Glutamatergic neuron (in vitro differentiated cells): Measurements from ENCODE around the gene TGFBR3. TPM values are rescaled to one million over a fixed set of nuclear protein-coding genes. Genes with fewer than 3 reads are reported as not detected.
"Not testable (repeated sequence)": the region's sequence is repeated elsewhere in the genome, so short reads cannot be mapped to it uniquely, and the experiment has no call there.

Experiments
- DNase-seq: peaks from one replicate; pipeline ENCODE4 v3.0.0; 2022
- H3K27ac Mint-ChIP-seq: one replicate; pipeline ENCODE4 v1.8.0; 2020; ENCODE audit warnings: mild to moderate bottlenecking, mixed read lengths, inconsistent platforms; ENCODE audit not compliant: unreplicated experiment
- H3K27me3 Mint-ChIP-seq: one replicate; pipeline ENCODE4 v1.8.0; 2020; ENCODE audit warnings: mild to moderate bottlenecking, moderate library complexity, mixed read lengths, inconsistent platforms; ENCODE audit not compliant: unreplicated experiment
- H3K36me3 Mint-ChIP-seq: one replicate; pipeline ENCODE4 v1.8.0; 2020; ENCODE audit warnings: mild to moderate bottlenecking, mixed read lengths, inconsistent platforms; ENCODE audit not compliant: unreplicated experiment
- H3K4me1 Mint-ChIP-seq: one replicate; pipeline ENCODE4 v1.8.0; 2020; ENCODE audit warnings: mild to moderate bottlenecking, low read depth, mixed read lengths, inconsistent platforms; ENCODE audit not compliant: unreplicated experiment
- H3K4me3 Mint-ChIP-seq: one replicate; pipeline ENCODE4 v1.8.0; 2020; ENCODE audit warnings: mild to moderate bottlenecking, mixed read lengths, inconsistent platforms; ENCODE audit not compliant: unreplicated experiment
- H3K9me3 Mint-ChIP-seq: one replicate; pipeline ENCODE4 v1.8.0; 2020; ENCODE audit warnings: mild to moderate bottlenecking, moderate library complexity, mixed read lengths, inconsistent platforms; ENCODE audit not compliant: unreplicated experiment
- total RNA-seq: library from RNA; stranded (reverse); fragmentation: NEBNext Ultra II Directional; extraction: Animal tissue kit (Norgen Biotek cat#: 25700); gene quantifications from one replicate; pipeline ENCODE4 v1.2.1, GENCODE V29; 2021; ENCODE audit not compliant: unreplicated experiment
- TF ChIP-seq, protein P1 (sequence below): fragments of 200-600 bp; sonication (generic); IDR thresholded peaks from one replicate; pipeline ENCODE4 v1.5.0; 2021; ENCODE audit not compliant: partially characterized antibody, unreplicated experiment

TGFBR3 gene
- total RNA-seq, 1 donor from 2014 or later = 0.98 TPM

DNA sequence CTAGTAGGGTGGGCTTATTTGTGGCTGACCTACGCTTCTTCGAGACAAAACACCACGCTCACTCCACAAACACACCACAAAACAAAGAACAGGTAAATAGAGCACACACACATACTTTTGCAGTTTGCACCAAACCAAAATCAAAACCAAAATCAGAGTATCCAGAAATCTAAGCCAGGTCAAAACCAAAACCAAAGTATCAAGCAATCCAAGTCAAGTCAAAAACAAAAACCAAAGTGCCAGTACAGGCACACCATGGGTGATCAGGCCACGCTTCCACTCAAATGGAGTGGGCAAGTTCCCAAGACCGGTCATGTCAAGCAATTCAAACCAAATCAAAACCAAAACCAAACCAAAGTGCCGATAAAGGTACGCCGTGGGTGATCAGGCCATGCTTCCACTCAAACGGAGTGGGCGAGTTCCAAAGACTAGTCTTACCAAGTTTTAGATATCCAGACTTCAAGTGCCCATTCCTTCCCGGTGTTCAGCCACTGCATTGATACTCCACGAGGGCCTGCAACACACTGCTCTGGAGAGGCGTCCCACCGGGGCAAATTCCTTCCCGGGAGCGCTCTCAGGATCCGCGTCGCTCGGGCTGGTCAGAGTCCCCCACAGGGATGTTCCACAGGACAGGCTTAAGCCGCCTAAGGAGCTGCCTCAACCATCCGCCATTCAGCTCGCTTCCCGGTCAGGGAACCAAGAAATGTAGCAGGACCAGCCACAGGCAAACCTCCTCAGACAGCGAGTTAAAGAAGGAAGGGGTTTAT is 216.2 kb downstream of the TGFBR3 start:
- no peak overlapping the region for H3K27ac Mint-ChIP-seq
- no peak overlapping the region for H3K4me3 Mint-ChIP-seq
- TF ChIP-seq, protein P1, sequence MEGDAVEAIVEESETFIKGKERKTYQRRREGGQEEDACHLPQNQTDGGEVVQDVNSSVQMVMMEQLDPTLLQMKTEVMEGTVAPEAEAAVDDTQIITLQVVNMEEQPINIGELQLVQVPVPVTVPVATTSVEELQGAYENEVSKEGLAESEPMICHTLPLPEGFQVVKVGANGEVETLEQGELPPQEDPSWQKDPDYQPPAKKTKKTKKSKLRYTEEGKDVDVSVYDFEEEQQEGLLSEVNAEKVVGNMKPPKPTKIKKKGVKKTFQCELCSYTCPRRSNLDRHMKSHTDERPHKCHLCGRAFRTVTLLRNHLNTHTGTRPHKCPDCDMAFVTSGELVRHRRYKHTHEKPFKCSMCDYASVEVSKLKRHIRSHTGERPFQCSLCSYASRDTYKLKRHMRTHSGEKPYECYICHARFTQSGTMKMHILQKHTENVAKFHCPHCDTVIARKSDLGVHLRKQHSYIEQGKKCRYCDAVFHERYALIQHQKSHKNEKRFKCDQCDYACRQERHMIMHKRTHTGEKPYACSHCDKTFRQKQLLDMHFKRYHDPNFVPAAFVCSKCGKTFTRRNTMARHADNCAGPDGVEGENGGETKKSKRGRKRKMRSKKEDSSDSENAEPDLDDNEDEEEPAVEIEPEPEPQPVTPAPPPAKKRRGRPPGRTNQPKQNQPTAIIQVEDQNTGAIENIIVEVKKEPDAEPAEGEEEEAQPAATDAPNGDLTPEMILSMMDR = no peak

DNA sequence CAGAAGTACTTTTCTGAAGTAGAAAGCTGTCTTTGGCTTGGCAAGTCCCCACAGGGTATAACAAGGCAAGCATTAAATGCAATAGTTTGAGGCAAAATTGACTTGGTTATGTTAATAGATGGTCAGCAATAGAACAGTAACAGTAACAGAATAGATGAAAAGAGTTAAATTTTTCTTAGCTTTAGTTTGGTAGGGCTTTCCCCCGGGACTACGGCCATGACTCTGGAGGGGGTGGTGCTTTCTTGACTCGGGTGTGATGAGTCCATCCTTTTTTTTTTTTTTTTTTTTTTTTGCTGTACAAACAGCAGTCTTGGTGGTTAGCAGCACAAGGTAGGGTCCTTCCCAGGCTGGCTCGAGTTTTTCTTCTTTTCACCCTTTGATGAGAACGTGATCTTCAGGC is 219.3 kb downstream of the TGFBR3 start:
- not testable (repeated sequence) for H3K4me3 Mint-ChIP-seq

More for the DNA sequence above, 216.2 kb downstream of the TGFBR3 start:
- Mint-ChIP-seq H3K36me3 (no peaks in the 10 kb centered on the region), H3K27me3 (peaks cover 1% of the 10 kb centered on the region), H3K4me1 (no peaks in the 10 kb centered on the region), H3K9me3 (peaks cover 2% of the 10 kb centered on the region)
- no peak for DNase-seq

DNA sequence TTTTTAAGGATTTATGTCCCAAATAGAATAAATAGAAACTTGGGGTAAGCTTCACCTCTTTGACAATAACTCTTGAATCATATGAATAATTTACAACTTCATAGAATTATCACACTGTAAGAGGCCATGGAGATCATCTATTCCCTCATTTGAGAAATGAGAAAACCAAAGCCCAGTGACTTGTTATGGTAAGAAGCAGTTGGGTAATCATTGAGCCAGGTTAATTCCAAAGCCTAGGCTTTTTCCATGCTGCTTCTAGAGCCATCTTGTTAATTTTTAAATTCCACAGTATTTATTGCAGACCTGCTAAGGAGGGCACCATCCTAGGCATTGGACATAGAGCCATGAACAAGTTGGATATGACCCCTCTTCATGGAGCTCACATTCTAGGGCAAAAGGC is 224.8 kb downstream of the TGFBR3 start:
- no peak for DNase-seq
- Mint-ChIP-seq H3K27ac (no peak overlapping the region), H3K36me3 (peaks cover 3% of the 10 kb centered on the region), H3K27me3 (peaks cover 3% of the 10 kb centered on the region), H3K9me3 (peaks cover 4% of the 10 kb centered on the region), H3K4me3 (no peak overlapping the region), H3K4me1 (no peaks in the 10 kb centered on the region)
- TF ChIP-seq, protein P1 = no peak

More for the DNA sequence above, 219.3 kb downstream of the TGFBR3 start:
- H3K9me3 Mint-ChIP-seq, H3K27ac Mint-ChIP-seq, H3K27me3 Mint-ChIP-seq, H3K4me1 Mint-ChIP-seq, DNase-seq, H3K36me3 Mint-ChIP-seq: not testable (repeated sequence)

- Mint-ChIP-seq H3K27ac (no peak overlapping the region), H3K4me3 (no peak overlapping the region), H3K9me3 (peaks cover 4% of the 10 kb centered on the region), H3K4me1 (no peaks in the 10 kb centered on the region), H3K27me3 (peaks cover 3% of the 10 kb centered on the region), H3K36me3 (peaks cover 5% of the 10 kb centered on the region)
- no peak for DNase-seq
- TF ChIP-seq, protein P1 = no peak
Measured at GRCh38 chr1:91660708-91661107, 225.2 kb downstream of the TGFBR3 start.

DNA sequence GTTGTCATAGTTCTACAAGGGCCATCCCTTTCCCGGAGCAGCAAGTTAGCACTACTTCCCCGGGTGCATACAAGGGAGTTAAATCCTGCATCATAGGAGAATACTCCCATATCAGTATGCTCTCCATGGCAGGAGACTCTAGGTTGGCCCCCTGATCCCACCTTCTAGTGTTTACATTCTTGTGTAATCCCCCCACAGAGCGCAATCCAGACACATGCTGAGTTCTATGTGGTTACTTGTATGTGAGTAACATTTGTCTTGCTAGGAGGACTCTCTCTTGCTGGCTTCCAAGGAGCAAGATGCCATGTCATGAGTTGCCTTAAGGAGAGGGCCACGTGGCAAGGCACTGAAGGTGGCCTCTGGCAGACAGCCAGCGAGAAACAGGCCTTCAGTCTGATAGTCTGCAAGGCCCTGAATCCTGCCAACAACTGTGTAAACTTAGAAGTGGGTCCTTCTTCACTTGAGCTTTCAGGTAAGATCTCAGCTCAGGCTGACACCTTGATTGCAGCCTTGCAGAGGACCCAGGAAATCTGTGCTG is 230.0 kb downstream of the TGFBR3 start:
- Mint-ChIP-seq H3K27ac (no peak overlapping the region), H3K4me3 (no peak overlapping the region), H3K4me1 (no peaks in the 10 kb centered on the region), H3K27me3 (peaks cover 4% of the 10 kb centered on the region), H3K9me3 (peaks cover 2% of the 10 kb centered on the region), H3K36me3 (peaks cover 8% of the 10 kb centered on the region)
- TF ChIP-seq, protein P1 = no peak
- DNase-seq = no peak
